ENCODE measurements around the gene CDKN3. TPM values are rescaled to one million over a fixed set of nuclear protein-coding genes. Genes with fewer than 3 reads are reported as not detected.
"Not testable (repeated sequence)": the region's sequence is repeated elsewhere in the genome, so short reads cannot be mapped to it uniquely, and the experiment has no call there.

CDKN3 gene
- polyA plus RNA-seq, 1 experiment = 28.7 TPM

DNA sequence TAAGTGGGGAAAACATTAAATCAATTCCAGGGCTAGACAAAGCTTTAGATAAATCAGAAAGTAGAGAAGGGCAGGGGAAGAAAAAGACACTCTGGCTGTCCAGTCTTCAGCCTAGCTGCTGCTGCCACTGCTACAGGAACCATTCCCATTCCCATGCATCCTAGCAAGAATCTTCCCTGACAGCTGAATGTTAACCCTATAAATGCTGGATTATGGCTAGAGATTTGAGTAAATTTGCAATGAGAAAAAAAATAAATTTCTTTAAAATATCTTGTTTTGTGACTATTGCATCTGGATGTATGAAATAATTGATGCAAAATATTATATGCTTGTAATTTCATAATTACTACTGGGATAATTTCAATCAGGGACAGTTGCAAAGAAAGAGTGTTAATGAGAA lies 15.0 kb upstream of the CDKN3 start:
- H3K36me3 ChIP-seq (ENCODE audit: control insufficient read depth, insufficient read depth, low read length) = no peaks in the 10 kb centered on the region
- ChIA-PET POLR2A (no interaction called here), CTCF (interaction anchor here (0.7 kb wide), 1 partner anchor 41 kb away, joined by 3 read pairs; no protein-coding TSS in a partner anchor)
- peaks cover 14% of the 10 kb centered on the region for H3K27me3 ChIP-seq (ENCODE audit: control insufficient read depth, insufficient read depth, low read length)
- TF ChIP-seq, protein P1, sequence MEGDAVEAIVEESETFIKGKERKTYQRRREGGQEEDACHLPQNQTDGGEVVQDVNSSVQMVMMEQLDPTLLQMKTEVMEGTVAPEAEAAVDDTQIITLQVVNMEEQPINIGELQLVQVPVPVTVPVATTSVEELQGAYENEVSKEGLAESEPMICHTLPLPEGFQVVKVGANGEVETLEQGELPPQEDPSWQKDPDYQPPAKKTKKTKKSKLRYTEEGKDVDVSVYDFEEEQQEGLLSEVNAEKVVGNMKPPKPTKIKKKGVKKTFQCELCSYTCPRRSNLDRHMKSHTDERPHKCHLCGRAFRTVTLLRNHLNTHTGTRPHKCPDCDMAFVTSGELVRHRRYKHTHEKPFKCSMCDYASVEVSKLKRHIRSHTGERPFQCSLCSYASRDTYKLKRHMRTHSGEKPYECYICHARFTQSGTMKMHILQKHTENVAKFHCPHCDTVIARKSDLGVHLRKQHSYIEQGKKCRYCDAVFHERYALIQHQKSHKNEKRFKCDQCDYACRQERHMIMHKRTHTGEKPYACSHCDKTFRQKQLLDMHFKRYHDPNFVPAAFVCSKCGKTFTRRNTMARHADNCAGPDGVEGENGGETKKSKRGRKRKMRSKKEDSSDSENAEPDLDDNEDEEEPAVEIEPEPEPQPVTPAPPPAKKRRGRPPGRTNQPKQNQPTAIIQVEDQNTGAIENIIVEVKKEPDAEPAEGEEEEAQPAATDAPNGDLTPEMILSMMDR (IDR thresholded peaks at IDR 0.05; ENCODE audit: insufficient read depth, low read depth, low read length) = no peak
- no peak for DNase-seq (ENCODE audit: low read depth)
- no peak overlapping the region for H3K4me3 ChIP-seq (ENCODE audit: low read depth, low read length)

DNA sequence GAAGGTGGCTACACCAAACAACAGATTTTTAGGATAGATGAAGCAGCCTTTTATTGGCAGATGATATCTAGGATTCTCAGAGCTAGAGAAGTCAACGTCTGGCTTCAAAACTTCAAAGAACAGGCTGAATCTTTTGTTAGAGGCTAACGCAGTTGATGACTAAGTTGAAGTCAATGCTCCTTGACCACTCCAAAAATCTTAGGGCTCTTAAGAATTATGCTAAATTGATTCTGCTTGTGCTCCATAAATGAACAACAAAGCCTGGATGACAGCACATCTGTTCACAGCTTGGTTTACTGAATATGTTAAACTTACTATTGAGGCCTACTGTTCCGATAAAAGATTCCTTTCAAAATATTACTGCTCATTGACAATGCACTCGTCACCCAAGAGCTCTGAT lies 13.0 kb upstream of the CDKN3 start:
- TF ChIP-seq, protein P1 (IDR thresholded peaks at IDR 0.05; ENCODE audit: insufficient read depth, low read depth, low read length) = no peak
- peaks cover 14% of the 10 kb centered on the region for H3K27me3 ChIP-seq (ENCODE audit: control insufficient read depth, insufficient read depth, low read length)
- no peaks in the 10 kb centered on the region for H3K36me3 ChIP-seq (ENCODE audit: control insufficient read depth, insufficient read depth, low read length)
- no peak for DNase-seq (ENCODE audit: low read depth)
- ChIA-PET CTCF (interaction anchor here (1.0 to 1.3 kb wide), 2 partner anchors 9 to 13 kb away, joined by 3 to 5 read pairs; partner anchors contain the start of gene CDKN3), POLR2A (no interaction called here)
- no peak overlapping the region for H3K4me3 ChIP-seq (ENCODE audit: low read depth, low read length)

DNA sequence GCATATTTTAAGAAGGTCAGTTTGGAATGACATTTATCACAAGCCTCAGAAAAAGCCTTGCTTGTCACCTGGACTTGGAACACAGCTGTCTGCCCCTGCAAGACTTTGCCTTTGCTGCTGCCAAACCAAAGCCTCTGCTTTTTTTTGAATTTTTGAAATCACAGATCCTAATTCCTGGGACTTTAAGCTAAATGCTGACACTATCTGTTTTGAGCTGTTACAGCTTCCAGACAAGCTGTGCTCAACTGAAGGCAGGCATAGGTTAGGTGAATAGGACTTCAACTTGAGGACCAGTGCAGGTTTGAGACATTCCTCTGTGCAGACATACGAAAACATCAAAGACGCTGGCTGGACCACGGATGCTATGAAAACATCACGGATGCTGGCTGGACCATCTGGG lies 11.3 kb upstream of the CDKN3 start:
- TF ChIP-seq, protein P1 (IDR thresholded peaks at IDR 0.05; ENCODE audit: insufficient read depth, low read depth, low read length) = no peak
- ChIA-PET POLR2A (interaction anchor here (0.6 kb wide), 1 partner anchor 11 kb away, joined by 3 read pairs; the partner anchor contains the start of gene CDKN3), CTCF (no interaction called here)
- Histone ChIP-seq H3K4me3 (ENCODE audit: low read depth, low read length) (no peak overlapping the region), H3K27me3 (ENCODE audit: control insufficient read depth, insufficient read depth, low read length) (peaks cover 15% of the 10 kb centered on the region), H3K36me3 (ENCODE audit: control insufficient read depth, insufficient read depth, low read length) (no peaks in the 10 kb centered on the region)
- DNase-seq (ENCODE audit: low read depth) = no peak

DNA sequence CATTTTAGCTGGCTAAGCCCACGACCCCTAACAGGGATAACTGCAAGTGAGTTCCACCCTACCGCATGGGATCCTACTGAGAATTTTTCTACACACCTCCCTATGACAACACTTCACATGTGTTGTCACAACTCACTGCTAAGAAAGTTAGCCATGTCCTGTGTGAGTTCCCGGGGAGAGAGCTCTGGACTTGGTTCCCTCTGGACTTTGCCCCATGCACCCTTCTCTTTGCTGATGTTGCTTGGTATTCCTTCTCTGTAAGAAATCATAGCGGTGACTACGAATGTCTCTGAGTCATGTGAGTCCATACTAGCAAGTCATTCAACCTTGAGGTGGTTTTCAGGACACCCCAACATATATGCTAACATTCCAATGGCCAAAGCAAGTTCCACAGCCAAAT lies 9.5 kb upstream of the CDKN3 start:
- ChIA-PET CTCF (interaction anchor here (1.7 kb wide), 1 partner anchor 8 kb away, joined by 4 read pairs; no protein-coding TSS in a partner anchor), POLR2A (no interaction called here)
- TF ChIP-seq, protein P1 (IDR thresholded peaks at IDR 0.05; ENCODE audit: insufficient read depth, low read depth, low read length) = no peak
- peaks cover 15% of the 10 kb centered on the region for H3K27me3 ChIP-seq (ENCODE audit: control insufficient read depth, insufficient read depth, low read length)
- H3K36me3 ChIP-seq (ENCODE audit: control insufficient read depth, insufficient read depth, low read length) = no peaks in the 10 kb centered on the region
- DNase-seq (ENCODE audit: low read depth) = no peak
- H3K4me3 ChIP-seq (ENCODE audit: low read depth, low read length) = no peak overlapping the region

DNA sequence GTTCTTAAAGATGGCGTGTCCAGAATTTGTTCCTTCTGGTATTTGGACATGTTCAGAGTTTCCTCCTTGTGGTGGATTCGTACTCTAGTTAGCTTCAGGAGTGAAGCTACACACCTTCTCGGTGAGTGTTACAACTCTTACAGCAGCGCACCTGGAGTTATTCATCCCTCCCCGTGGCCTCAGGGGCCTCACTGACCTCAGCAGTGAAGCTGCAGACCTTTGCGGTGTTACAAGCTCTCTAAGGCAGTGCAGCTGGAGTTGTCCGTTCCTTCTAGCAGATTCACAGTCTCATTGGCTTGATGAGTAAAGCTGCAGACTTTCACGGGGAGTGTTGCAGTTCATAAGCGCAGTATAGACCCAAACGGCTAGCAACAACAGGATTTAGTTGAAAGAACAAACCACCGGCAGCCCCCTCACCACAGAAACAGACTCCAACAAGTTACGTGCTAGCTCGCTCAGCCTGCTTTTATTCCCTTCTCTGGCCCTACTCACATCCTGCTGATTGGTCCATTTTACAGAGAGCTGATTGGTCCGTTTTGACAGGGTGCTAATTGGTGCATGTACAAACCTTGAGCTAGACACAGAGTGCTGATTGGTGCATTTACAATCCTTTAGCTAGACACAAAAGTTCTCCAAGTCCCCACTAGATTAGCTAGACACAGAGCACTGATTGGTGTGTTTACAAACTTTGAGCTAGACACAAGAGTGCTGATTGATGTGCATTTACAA lies 4.5 kb upstream of the CDKN3 start:
- POLR2A ChIA-PET = no interaction called here
- CTCF ChIA-PET = interaction anchor here (0.6 to 1.2 kb wide), 3 partner anchors 9 to 25 kb away, joined by 3 to 5 read pairs (median 3); no protein-coding TSS in a partner anchor
- Histone ChIP-seq H3K36me3 (ENCODE audit: control insufficient read depth, insufficient read depth, low read length) (no peaks in the 10 kb centered on the region), H3K4me3 (ENCODE audit: low read depth, low read length) (no peak overlapping the region), H3K27me3 (ENCODE audit: control insufficient read depth, insufficient read depth, low read length) (peaks cover 5% of the 10 kb centered on the region)
- DNase-seq (ENCODE audit: low read depth) = no peak
- TF ChIP-seq, protein P1 (IDR thresholded peaks at IDR 0.05; ENCODE audit: insufficient read depth, low read depth, low read length) = no peak

DNA sequence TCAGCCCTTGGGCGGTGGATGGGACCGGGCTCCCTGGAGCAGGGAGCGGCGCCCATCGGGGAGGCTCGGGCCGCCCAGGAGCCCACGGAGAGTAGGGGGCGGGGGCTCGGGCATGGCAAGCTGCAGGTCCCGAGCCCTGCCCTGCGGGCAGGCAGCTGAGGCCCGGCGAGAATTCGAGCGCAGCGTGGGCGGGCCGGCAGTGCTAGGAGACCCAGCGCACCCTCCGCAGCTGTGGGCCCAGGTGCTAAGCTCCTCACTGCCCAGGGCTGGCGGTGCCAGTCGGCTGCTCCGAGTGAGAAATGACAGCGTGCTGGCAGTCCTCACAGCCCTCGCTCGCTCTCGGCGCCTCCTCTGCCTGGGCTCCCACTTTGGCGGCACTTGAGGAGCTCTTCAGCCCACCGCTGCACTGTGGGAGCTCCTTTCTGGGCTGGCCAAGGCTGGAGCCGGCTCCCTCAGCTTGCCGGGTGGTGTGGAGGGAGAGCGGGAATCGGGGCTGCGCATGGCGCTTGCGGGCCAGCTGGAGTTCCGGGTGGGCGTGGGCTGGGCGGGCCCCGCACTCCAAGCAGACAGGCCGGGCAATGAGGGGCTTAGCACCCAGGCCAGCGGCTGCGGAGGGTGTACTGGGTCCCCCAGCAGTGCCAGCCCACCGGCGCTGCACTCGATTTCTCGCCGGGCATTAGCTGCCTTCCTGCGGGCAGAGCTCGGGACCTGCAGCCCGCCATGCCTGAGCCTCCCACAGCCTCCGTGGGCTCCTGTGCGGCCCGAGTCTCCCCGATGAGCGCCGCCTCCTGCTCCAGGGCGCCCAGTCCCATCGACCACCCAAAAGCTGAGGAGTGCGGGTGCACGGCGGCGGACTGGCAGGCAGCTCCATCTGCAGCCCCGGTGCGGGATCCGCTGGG lies 3.6 kb upstream of the CDKN3 start:
- POLR2A ChIA-PET; H3K36me3 ChIP-seq (ENCODE audit: control insufficient read depth, insufficient read depth, low read length); DNase-seq (ENCODE audit: low read depth); H3K4me3 ChIP-seq (ENCODE audit: low read depth, low read length); H3K27me3 ChIP-seq (ENCODE audit: control insufficient read depth, insufficient read depth, low read length): not testable (repeated sequence)
- CTCF ChIA-PET = interaction anchor here (0.8 to 1.2 kb wide), 2 partner anchors 10 to 26 kb away, joined by 3 to 5 read pairs; no protein-coding TSS in a partner anchor
